ENCODE measurements around the gene PCDHGA5. TPM values are rescaled to one million over a fixed set of nuclear protein-coding genes. Genes with fewer than 3 reads are reported as not detected.
A peak's percentile ranks its signal among the peaks of the same experiment; 100 is the strongest.
"Not testable (repeated sequence)": the region's sequence is repeated elsewhere in the genome, so short reads cannot be mapped to it uniquely, and the experiment has no call there.

Gene PCDHGA5
- total RNA-seq, 4 donors from 2014 or later: 0.38 to 2.3 (median 1.8) TPM

DNA sequence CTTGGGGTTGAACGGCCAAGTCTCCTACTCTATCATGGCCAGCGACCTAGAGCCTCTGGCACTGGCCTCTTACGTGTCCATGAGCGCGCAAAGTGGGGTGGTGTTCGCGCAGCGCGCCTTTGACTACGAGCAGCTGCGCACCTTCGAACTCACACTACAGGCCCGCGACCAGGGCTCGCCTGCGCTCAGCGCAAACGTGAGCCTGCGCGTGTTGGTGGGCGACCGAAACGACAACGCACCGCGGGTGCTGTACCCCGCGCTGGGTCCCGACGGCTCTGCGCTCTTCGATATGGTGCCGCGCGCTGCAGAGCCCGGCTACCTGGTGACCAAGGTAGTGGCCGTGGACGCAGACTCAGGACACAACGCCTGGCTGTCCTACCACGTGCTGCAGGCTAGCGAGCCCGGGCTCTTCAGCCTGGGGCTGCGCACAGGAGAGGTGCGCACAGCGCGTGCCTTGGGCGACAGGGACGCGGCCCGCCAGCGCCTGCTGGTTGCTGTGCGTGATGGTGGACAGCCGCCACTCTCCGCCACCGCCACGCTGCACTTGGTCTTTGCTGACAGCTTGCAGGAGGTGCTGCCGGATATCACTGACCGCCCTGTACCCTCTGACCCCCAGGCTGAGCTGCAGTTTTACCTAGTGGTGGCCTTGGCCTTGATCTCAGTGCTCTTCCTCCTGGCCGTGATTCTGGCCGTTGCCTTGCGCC is 35.7 kb downstream of the PCDHGA5 start:
- peaks cover 15 to 94% (median 87%) of the 10 kb centered on the region in 3 donors for H3K9me3 ChIP-seq
- H3K27me3 ChIP-seq: peaks cover 0 to 40% (median 0%) of the 10 kb centered on the region in 4 donors
- intact Hi-C loops (cut with DNase I): no loop called here
- H3K27ac ChIP-seq: no peak overlapping the region
- peak overlapping the region in 1 of 4 donors; percentile 35 for H3K4me3 ChIP-seq
- DNase-seq: no peak
- WGBS, 2 donors: 31 to 75% methylated on average over 6 to 20 of the region's 61 CpGs
- no peak for TF ChIP-seq POLR2A (IDR thresholded peaks at IDR 0.05)
- TF ChIP-seq, protein P1, sequence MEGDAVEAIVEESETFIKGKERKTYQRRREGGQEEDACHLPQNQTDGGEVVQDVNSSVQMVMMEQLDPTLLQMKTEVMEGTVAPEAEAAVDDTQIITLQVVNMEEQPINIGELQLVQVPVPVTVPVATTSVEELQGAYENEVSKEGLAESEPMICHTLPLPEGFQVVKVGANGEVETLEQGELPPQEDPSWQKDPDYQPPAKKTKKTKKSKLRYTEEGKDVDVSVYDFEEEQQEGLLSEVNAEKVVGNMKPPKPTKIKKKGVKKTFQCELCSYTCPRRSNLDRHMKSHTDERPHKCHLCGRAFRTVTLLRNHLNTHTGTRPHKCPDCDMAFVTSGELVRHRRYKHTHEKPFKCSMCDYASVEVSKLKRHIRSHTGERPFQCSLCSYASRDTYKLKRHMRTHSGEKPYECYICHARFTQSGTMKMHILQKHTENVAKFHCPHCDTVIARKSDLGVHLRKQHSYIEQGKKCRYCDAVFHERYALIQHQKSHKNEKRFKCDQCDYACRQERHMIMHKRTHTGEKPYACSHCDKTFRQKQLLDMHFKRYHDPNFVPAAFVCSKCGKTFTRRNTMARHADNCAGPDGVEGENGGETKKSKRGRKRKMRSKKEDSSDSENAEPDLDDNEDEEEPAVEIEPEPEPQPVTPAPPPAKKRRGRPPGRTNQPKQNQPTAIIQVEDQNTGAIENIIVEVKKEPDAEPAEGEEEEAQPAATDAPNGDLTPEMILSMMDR (IDR thresholded peaks at IDR 0.05): no peak
- H3K36me3 ChIP-seq: no peaks in the 10 kb centered on the region
- peaks cover 0 to 3% (median 0%) of the 10 kb centered on the region in 3 donors for H3K4me1 ChIP-seq

DNA sequence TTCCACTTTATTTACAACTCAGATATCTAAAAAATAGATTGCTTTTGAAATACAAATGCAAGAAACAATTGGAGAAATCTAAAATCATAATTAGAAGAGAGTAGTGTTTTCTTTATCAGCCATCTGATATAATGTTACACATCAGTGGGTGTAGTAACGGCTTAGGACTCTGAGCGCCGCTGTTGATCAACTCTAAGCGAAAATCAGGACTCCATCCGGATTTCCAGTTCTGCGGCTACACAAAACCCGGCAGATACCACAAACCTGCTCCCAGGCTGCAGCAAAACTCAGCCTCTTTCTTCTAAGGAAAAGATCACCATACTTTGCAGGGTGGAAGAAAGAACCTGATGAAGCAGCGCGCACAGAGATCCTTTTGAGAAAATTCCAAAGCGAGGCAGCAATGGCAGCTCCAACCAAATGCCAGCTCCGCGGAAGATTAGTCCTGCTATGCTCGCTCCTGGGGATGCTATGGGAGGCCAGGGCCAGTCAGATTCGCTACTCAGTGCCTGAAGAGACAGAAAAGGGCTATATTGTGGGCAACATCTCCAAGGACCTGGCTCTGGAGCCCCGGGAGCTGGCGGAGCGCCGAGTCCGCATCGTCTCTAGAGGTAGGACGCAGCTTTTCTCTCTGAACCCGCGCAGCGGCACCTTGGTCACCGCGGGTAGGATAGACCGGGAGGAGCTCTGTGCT is 38.7 kb downstream of the PCDHGA5 start, which contains the start of gene PCDHGA9:
Gene PCDHGA9 (plus strand): TSS at position 226 of the 691 bp plus-strand sequence. CDS start 175 bp downstream, at position 401.
- H3K9me3 ChIP-seq: peaks cover 15 to 94% (median 85%) of the 10 kb centered on the region in 3 donors
- peaks cover 0 to 3% (median 0%) of the 10 kb centered on the region in 3 donors for H3K4me1 ChIP-seq
- peak within 1 kb of the TSS in 3 of 4 donors; percentile 13 to 53 (median 35) for H3K4me3 ChIP-seq
- no peak for DNase-seq
- WGBS, 2 donors: 16 to 35% methylated on average over 7 to 20 of the region's 27 CpGs
- TF ChIP-seq POLR2A (IDR thresholded peaks at IDR 0.05): no peak
- TF ChIP-seq, protein P1 (IDR thresholded peaks at IDR 0.05): peak in 5 of 6 experiments; percentile 12 to 48 (median 19)
- H3K27me3 ChIP-seq: peaks cover 0 to 39% (median 0%) of the 10 kb centered on the region in 4 donors
- no peaks in the 10 kb centered on the region for H3K36me3 ChIP-seq
- intact Hi-C loops (cut with DNase I): no loop called here
- H3K27ac ChIP-seq: no peak within 1 kb of the TSS

DNA sequence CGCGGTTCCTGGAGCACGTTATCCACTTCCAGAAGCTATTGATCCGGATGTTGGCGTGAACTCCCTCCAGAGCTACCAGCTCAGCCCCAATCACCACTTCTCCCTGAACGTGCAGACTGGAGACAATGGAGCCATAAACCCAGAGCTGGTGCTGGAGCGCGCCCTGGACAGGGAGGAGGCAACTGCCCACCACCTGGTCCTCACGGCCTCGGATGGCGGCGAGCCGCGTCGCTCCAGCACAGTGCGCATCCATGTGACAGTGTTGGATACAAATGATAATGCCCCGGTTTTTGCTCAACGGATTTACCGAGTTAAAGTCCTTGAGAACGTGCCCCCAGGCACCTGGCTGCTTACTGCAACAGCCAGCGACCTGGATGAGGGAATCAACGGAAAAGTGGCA is 39.4 kb downstream of the PCDHGA5 start:
- peaks cover 0 to 46% (median 0%) of the 10 kb centered on the region in 4 donors for H3K27me3 ChIP-seq
- peaks cover 15 to 97% (median 90%) of the 10 kb centered on the region in 3 donors for H3K9me3 ChIP-seq
- H3K27ac ChIP-seq: no peak overlapping the region
- intact Hi-C loops (cut with DNase I): no loop called here
- no peak for DNase-seq
- H3K4me1 ChIP-seq: peaks cover 0 to 3% (median 0%) of the 10 kb centered on the region in 3 donors
- H3K4me3 ChIP-seq: peak overlapping the region in 3 of 4 donors; percentile 13 to 53 (median 35)
- WGBS, 2 donors: 33 to 53% methylated on average over 13 to 18 of the region's 22 CpGs
- no peaks in the 10 kb centered on the region for H3K36me3 ChIP-seq
- TF ChIP-seq, protein P1 (IDR thresholded peaks at IDR 0.05): no peak
- no peak for TF ChIP-seq POLR2A (IDR thresholded peaks at IDR 0.05)

DNA sequence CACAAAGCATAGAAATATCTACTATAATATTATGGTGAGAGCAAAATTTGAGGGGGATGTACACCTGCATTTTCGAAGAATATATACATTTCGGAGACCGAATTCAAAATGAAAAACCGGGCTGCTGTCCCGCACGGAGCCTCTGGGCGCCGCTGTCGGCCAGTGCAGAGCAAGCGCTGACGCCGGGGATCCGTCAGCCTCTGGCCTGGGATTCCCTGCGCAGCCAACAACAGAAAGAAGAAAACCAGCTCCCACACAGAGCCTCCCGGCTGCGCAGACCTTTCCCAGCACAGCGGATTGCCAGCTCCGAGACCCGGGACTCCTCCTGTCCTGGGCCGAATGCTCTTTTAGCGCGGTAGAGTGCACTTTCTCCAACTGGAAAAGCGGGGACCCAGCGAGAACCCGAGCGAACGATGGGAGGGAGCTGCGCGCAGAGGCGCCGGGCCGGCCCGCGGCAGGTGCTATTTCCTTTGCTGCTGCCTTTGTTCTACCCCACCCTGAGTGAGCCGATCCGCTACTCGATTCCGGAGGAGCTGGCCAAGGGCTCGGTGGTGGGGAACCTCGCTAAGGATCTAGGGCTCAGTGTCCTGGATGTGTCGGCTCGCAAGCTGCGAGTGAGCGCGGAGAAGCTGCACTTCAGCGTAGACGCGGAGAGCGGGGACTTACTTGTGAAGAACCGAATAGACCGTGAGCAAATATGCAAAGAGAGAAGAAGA is 44.0 kb downstream of the PCDHGA5 start, which contains the start of gene PCDHGB6:
Gene PCDHGB6 (plus strand): TSS at position 232 of the 716 bp plus-strand sequence. CDS start 182 bp downstream, at position 414.
- DNase-seq; H3K36me3 ChIP-seq; H3K4me1 ChIP-seq; H3K27ac ChIP-seq; intact Hi-C loops (cut with DNase I): not testable (repeated sequence)
- Histone ChIP-seq H3K27me3 (peaks cover 0 to 43% (median 0%) of the 10 kb centered on the region in 4 donors), H3K4me3 (peak within 1 kb of the TSS in 3 of 4 donors; percentile 28 to 55 (median 37)), H3K9me3 (peaks cover 4 to 96% (median 84%) of the 10 kb centered on the region in 3 donors)
- TF ChIP-seq, protein P1 (IDR thresholded peaks at IDR 0.05): peak in 5 of 6 experiments; percentile 18 to 53 (median 34)
- 25 to 31% methylated on average over 32 to 36 of the region's 51 CpGs for WGBS, 2 donors
